Tibial artery (tissue), 4 donors: ENCODE data around the gene HDAC6.
A peak's percentile ranks its signal among the peaks of the same experiment; 100 is the strongest.

Experiments used
- DNase-seq, 2 donors: peaks; one replicate each; pipeline ENCODE4 v3.0.0-alpha.2; 2019
- H3K27ac ChIP-seq, 2 donors: fragments of 200-600 bp; sonication (generic) in 1 of 2; 1 replicate in 1 of 2; 2 replicates in 1 of 2; pipeline ENCODE4 v1.5.1; 2018 to 2019; ENCODE audit warnings: mild to moderate bottlenecking in 1 of 2
- H3K27me3 ChIP-seq, 2 donors: fragments of 200-600 bp; sonication (generic) in 1 of 2; one replicate each; pipeline versions ENCODE4 v1.5.1 to v1.6.0; 2016 to 2019
- H3K36me3 ChIP-seq, 3 donors: fragments of 200-600 bp; sonication (generic) in 2 of 3; one replicate each; pipeline ENCODE4 v1.5.1; 2016 to 2019; ENCODE audit warnings: mild to moderate bottlenecking in 2 of 3
- H3K4me1 ChIP-seq, 4 donors: fragments of 200-600 bp; sonication (generic) in 2 of 4; 1 replicate in 3 of 4; 2 replicates in 1 of 4; pipeline ENCODE4 v1.5.1; 2016 to 2019
- H3K4me3 ChIP-seq, 2 donors: fragments of 200-600 bp; sonication (generic) in 1 of 2; 1 replicate in 1 of 2; 2 replicates in 1 of 2; pipeline ENCODE4 v1.5.1; 2018 to 2019; ENCODE audit warnings: mild to moderate bottlenecking in 2 of 2
- H3K9me3 ChIP-seq, 3 donors: fragments of 200-600 bp; sonication (generic) in 1 of 3; one replicate each; pipeline ENCODE4 v1.5.1; 2016 to 2019
- CTCF ChIP-seq, 2 experiments: fragments of 200-600 bp in 1 of 2; fragments of 450-650 bp in 1 of 2; IDR thresholded peaks; one replicate each; pipeline ENCODE4 v1.5.1; 2017 to 2019; ENCODE audit warnings: antibody characterized with exemption in 2 of 2, mild to moderate bottlenecking in 1 of 2, moderate library complexity in 1 of 2
- intact Hi-C: fragments of 100-400 bp; cut with DNase I; formaldehyde crosslinking; loops from one replicate; pipeline ENCODE4 v1.15.0; 2023; ENCODE audit warnings: low total_unique reads

Gene HDAC6

GRCh38 chrX:48794911-48795515 is 6.9 kb upstream of the HDAC6 start:
- H3K36me3 ChIP-seq = no peaks in the 10 kb centered on the region
- DNase-seq = no peak
- no peaks in the 10 kb centered on the region for H3K27me3 ChIP-seq
- no peak for TF ChIP-seq CTCF (IDR thresholded peaks at IDR 0.05)
- no peak overlapping the region for H3K27ac ChIP-seq
- H3K4me1 ChIP-seq = no peaks in the 10 kb centered on the region
- H3K9me3 ChIP-seq = no peaks in the 10 kb centered on the region
- no peak overlapping the region for H3K4me3 ChIP-seq
- intact Hi-C loops = no loop called here

GRCh38 chrX:48798318-48798717 is 3.5 kb upstream of the HDAC6 start:
- intact Hi-C loops = no loop called here
- no peaks in the 10 kb centered on the region for H3K36me3 ChIP-seq

GRCh38 chrX:48800574-48801279 is 1.1 kb upstream of the HDAC6 start:
- intact Hi-C loops = loop anchor here (5.0 kb wide), 1 partner anchor 63 kb away; no protein-coding TSS in a partner anchor
- H3K4me1 ChIP-seq = peaks cover 0 to 8% (median 0%) of the 10 kb centered on the region in 4 donors
- H3K27ac ChIP-seq = peak overlapping the region; percentile 85 to 86
- peaks cover 0 to 12% (median 0%) of the 10 kb centered on the region in 3 donors for H3K36me3 ChIP-seq
- no peaks in the 10 kb centered on the region for H3K27me3 ChIP-seq
- H3K4me3 ChIP-seq = peak overlapping the region; percentile 61 to 65
- TF ChIP-seq CTCF (IDR thresholded peaks at IDR 0.05) = no peak
- no peak for DNase-seq
- no peaks in the 10 kb centered on the region for H3K9me3 ChIP-seq

More at GRCh38 chrX:48798318-48798717, 3.5 kb upstream of the HDAC6 start:
- no peak for DNase-seq
- H3K27ac ChIP-seq = no peak overlapping the region
- no peaks in the 10 kb centered on the region for H3K27me3 ChIP-seq
- no peaks in the 10 kb centered on the region for H3K9me3 ChIP-seq
- no peak overlapping the region for H3K4me3 ChIP-seq
- TF ChIP-seq CTCF (IDR thresholded peaks at IDR 0.05) = no peak
- H3K4me1 ChIP-seq = peaks cover 0 to 8% (median 0%) of the 10 kb centered on the region in 4 donors

- Histone ChIP-seq H3K27me3 (no peaks in the 10 kb centered on the region), H3K36me3 (peaks cover 0 to 12% (median 0%) of the 10 kb centered on the region in 3 donors), H3K4me1 (peaks cover 0 to 8% (median 0%) of the 10 kb centered on the region in 4 donors), H3K9me3 (no peaks in the 10 kb centered on the region), H3K4me3 (peak overlapping the region; percentile 58 to 62), H3K27ac (peak overlapping the region; percentile 93 to 95)
- peak; percentile 88 to 94 for DNase-seq
- intact Hi-C loops = loop anchor here (5.0 kb wide), 1 partner anchor 65 kb away; no protein-coding TSS in a partner anchor
- peak in 1 of 2 experiments; percentile 11 for TF ChIP-seq CTCF (IDR thresholded peaks at IDR 0.05)
Observed at GRCh38 chrX:48802089-48802904, 430 bp downstream of the HDAC6 start.

- Histone ChIP-seq H3K9me3 (no peaks in the 10 kb centered on the region), H3K36me3 (peaks cover 0 to 16% (median 0%) of the 10 kb centered on the region in 3 donors), H3K4me3 (peak overlapping the region; percentile 58 to 62), H3K27ac (peak overlapping the region; percentile 93 to 95), H3K27me3 (no peaks in the 10 kb centered on the region), H3K4me1 (peaks cover 0 to 8% (median 0%) of the 10 kb centered on the region in 4 donors)
- no peak for DNase-seq
- TF ChIP-seq CTCF (IDR thresholded peaks at IDR 0.05) = no peak
- intact Hi-C loops = loop anchor here (5.0 kb wide), 1 partner anchor 66 kb away; no protein-coding TSS in a partner anchor
Observed at GRCh38 chrX:48802905-48803200, 986 bp downstream of the HDAC6 start.
